DMS79 treated with DMSO at 0.1 percent for 48 hours (cell line): Measurements from ENCODE around the gene GPR143.
A peak's percentile ranks its signal among the peaks of the same experiment; 100 is the strongest.
"Not testable (repeated sequence)": the region's sequence is repeated elsewhere in the genome, so short reads cannot be mapped to it uniquely, and the experiment has no call there.

Experiments used
- DNase-seq: peaks from one replicate; lab custom pipeline; 2025; lab: John Stamatoyannopoulos, UW

The GPR143 gene

DNA sequence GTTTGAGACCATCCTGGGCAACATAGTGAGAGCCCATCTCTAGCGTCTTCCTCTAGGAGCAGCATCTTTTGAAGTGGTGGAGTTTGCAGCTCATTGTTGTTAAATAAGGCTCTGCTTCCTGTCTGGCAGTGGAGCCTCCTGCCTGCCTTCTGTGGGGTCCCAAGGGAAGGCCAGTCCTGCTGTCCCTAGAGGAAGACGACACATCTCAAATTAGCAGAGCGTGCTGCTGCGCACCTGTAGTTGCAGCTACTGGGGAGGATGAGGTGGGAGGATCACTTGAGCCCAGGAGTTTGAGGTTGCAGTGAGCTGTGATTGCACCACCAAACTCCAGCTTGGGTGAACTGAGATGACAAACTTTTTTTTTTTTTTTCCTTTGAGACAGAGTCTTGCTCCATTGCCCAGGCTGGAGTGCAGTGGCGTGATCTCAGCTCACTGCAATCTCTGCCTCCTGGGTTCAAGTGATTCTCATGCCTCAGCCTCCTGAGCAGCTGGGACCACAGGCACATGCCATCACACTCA, 2.7 kb upstream of the GPR143 start:
- DNase-seq = not testable (repeated sequence)

DNA sequence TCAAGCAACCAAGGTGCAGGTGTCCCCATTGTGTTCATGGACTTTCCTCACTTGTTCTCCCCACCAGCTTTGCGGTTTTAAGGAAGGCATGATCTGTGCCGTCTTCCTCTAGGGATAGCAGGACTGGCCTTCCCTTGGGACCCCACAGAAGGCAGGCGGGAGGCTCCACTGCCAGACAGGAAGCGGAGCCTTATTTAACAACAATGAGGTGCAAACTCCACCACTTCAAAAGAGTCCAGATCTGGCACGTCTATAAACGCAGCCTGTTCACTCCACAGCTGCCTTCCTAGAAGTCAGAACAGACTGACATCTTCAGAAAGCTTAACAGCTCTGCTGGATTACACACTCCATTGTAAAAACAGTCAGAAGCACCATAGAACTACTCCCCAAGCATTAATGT, 1.7 kb upstream of the GPR143 start:
- DNase-seq = no peak

DNA sequence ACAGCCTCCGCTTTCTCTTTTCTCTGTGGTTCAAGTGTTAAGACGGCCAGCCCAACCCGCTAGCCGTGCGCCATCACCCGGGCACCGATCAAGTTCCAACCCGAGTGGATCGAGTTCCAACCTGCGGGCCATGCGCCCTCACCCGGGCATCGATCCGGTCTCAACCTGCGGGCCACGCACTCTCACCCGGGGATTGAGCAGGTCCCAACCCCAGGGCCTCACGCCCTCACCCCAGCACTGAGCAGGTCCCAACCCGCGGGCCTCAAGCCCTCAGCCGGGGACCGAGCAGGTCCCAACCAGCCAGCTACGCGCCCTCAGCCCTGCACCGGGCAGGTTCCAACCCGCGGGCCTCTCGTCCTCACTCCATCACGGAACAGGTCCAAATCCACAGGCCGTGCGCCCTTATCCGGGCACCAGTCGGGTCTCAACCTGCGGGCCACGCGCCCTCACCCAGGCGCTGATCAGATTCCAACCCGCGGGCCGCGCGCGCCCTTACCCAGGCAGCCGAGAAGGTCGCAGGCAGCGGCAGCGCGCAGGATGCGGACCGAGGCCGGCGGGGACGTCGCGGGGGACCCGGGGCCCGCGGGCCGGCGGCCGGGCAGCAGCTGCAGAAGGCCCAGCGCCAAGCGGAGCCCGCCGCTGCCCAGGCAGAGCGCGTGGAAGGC, 443 bp downstream of the GPR143 start:
- no peak for DNase-seq

DNA sequence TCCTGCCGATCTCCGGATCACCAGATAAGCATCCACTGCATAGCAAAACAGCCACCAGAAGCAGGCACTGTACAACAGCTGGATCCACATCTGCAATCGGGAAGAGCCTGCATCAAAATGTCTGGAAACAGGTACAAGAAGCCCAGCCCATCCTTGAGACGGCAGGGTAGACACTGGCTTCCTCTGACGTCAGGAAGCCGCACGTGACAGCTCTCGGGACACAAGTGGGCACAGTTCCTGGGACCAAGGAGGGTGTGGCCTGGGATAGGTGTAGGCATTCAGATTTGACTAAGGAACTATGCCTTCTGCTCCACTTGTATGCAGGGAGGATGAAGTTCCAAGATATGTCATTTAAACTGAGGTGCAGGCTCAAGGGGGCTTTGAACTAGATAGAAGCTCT, 6.3 kb downstream of the GPR143 start:
- peak; percentile 4 for DNase-seq

DNA sequence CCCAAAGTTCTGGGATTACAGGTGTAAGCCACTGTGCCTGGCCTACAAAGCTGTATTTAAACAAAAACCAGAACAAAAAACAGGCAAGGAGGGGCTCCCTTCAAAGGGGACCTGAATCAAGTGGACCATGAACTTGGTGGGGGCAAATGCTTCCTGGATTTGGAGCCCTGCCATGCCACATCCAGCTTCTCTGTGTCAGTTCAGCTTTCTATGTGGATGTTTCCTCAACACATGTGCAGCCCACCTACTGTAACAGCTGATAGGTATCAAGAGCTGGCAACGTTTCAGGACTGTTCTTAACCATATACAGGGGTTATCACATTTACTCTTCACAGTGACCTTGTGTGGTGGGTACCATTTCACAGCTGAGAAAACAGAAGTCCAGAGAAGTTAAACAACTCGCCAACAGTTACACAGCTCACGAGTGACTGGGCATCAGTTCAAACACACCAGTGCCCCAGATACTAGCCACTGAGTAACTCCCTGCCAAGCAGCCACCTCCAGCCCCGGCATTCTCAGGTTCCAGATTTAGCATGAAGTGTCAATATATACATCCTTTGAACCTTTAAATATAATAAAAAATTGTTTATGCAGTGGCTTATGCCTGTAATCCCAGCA, 7.5 kb downstream of the GPR143 start:
- DNase-seq = no peak

DNA sequence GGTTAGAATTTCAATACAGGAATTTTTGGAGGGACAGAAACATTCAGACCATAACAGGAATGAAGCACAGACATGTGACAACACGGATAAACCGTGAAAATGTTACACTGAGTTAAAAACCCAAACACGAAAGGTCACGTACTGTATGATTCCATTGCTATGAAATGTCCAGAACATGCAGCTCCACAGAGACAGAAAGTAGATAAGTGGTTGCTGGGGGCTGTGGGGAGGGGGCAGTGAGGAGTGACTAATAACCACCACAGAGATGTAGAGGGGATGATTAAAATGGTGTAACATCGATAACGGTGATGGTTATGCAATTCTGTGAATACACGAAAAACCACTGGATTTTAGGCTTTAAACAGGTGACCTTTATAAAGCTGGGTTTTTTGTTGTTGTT, 8.3 kb downstream of the GPR143 start:
- no peak for DNase-seq

DNA sequence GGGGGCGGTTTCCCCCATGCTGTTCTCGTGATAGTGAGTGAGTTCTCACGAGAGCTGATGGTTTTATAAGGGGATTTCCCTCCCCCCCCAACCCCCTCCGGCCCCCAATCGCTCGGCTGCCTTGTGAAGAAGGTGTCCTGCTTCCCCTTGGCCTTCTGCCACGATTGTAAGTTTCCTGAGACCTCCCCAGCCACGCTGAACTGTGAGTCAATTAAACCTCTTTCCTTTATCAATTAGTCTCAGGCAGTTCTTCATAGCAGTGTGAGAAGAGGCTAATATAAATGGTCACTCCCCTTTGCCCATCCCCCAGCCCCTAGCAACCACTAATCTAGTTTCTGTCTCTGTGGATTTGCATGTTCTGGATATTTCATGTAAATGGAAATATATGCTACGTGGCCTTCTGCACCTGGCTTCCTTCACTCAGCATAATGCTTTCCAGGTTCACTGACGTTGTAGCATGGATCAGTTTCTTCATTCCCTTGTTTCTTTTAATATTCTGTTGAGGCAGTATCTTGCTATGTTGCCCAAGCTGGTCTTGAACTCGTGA, 16.4 kb downstream of the GPR143 start:
- no peak for DNase-seq

DNA sequence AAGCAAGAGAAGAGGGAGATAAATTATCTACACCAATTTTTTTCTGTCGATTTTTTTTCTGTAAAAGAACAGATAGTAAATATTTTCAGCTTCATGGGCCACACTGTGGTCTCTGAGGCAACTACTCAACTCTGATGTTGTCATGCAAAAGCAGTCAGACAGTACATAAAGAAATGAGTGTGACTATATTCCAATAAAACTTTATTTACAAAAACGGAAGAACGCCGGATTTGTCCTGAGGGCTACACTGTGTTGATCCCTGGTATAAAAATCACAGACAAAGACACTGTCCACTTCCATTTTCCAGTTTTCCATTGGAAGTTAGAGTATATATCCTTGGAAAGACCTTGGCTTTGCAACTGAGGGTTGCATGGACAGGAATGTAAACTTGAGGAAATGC, 18.0 kb downstream of the GPR143 start:
- DNase-seq = no peak

DNA sequence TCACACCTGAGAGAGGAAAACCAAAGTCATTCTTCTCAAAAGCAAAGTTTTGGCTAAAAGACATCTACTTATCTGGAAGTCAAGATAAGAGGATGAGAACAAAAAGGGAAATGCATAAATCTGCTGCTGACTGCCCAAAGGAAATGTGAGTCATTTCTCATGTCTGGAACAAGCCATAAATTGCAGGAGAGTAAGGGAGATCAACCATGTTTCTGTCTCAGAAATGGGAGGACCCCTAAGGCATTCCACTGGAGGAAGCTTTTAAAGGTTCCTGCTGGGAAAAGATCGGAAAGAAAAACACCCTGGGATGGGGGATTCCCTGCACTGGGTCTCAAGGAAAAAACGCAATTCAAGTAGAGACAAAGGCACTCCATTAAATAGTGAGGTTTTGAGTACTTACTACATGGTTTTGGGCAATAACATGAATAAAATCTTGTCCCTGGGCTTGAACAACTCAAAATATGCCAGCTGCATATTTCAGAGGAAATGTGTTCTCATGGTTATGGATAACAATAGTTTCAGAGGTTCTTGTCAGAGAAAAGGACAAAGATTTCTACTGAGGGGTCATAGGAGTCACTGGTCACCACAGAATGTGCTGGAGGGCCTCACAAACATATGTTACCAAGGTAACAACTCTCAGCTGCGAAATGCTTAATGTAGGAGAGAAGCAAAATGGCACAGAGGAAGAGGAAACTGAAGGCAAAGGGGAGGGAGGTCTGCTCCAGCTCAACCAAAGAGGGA, 19.3 kb downstream of the GPR143 start:
- no peak for DNase-seq

DNA sequence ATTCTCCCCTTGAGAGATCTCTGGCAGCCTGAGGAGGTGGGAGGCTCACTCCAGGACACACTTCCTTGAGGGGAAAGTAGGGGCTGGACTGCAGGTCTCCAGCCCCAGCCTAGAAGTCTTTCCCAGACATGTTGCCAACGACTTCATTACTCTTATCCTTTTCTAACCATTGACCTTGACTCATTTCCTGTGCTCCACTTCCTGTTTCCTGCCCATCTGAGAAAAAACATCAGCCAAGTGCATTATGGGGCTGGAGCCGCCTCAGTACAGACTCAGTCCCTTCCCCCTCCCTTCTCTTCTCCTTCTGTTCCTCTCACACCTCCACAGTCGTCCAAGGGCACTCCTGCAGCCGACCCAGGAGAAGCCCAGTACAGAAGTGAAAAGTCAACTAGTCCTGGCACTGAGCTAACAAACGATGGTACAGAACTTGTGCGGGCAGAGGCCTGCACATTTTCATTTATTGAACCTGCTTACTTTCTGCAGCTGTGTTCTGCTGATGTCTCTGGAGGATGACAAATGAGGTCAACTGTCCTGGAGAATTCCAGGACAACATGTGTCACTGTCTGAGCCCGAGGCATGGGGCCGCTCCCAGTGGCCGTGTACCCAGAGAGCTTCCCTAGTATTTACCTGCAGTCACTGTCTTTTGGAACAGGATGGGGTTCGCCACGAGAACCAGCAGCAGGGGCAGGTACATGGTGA, 20.1 kb downstream of the GPR143 start:
- DNase-seq = no peak

DNA sequence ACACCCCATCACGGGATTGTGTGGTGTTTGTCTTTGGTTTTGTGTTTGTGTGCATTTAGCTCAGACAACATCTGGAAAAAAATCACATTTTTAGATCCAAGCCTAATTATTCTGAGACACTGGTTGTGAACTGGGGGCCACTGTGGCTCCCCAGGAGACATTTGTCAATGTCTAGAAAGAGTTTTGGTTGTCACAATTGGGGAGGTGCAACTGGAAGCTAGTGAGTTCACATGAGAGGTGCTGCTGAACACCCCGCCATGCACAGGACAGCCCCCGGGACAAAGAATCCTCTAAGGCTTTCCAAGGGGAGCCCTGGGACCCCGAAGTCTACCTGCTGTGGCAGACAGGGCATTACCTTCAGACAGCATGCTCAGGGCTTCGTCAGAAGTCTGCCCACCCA, 26.5 kb downstream of the GPR143 start:
- DNase-seq = no peak

DNA sequence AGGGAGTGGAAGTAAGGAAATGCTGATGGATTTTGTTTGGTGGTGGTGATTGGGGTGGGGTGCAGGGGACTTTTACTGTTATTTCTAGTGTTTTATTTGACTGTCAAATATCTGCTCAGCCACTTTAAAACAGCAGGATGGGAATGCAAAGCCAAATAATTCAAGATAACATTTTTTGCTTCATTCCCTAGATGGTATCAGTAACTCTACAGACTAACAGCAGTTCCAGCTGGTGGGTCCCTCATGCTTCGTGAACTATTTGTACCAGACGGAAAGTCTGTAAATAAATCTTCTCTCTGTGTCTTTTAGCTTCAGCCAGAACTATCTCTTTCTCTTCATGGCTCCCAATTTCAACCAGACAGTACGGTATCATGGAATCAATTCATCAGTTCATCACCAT, 27.5 kb downstream of the GPR143 start:
- DNase-seq = no peak

DNA sequence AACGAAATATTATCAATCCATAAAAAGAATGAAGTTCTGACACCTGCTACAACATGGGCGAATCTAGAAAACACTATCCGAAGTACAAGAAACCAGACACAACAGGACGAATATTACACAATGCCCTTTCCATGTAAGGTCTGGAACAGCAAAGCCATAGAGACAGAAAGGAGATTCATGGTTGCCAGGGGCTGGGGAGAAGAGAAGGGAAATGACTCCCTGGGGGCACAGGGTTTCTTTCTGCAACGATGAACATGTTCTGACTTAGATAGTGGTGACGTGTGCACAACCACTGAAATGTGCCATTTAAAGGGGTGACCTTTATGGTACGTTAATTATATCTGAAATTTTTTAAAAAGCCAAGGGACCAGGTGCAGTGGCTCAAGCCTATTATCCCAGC, 28.3 kb downstream of the GPR143 start:
- no peak for DNase-seq

DNA sequence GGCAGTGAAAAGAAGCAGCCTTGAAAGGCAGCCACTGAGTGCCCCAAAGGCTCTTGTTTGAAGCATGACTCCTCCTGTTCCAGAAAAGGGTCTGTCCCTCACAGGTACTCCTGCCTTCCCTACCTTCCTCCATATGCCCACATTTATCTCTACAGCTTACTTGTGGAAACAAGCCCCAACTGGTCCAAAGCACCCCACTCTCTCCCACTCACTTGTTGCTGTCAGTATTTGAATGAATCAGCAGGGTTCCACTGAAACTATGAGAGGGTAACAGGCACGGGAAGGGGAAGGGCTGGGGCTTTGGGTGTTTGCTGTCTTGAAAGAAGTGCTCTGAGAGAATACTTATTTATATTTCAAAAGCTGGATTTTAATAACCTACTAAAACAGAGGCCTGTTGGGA, 34.9 kb downstream of the GPR143 start:
- no peak for DNase-seq

DNA sequence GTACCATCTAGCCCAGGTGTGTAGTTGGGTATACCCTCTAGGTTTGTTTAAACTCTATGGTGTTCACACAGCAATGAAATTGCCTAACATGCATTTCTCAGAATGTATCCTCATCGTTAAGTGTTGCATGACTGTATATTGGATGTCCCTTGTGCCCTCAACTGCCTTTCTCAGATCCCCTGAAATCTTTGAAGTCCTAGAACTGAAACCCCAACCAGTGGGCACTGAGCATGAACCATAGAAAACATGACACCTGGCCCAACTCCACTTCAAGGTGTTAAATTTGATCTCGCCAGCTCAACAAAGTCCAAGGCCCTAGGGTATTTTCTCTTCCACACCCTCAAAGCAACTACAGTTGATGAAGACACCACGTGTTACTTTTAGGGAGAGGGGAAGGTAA, 35.6 kb downstream of the GPR143 start:
- no peak for DNase-seq

DNA sequence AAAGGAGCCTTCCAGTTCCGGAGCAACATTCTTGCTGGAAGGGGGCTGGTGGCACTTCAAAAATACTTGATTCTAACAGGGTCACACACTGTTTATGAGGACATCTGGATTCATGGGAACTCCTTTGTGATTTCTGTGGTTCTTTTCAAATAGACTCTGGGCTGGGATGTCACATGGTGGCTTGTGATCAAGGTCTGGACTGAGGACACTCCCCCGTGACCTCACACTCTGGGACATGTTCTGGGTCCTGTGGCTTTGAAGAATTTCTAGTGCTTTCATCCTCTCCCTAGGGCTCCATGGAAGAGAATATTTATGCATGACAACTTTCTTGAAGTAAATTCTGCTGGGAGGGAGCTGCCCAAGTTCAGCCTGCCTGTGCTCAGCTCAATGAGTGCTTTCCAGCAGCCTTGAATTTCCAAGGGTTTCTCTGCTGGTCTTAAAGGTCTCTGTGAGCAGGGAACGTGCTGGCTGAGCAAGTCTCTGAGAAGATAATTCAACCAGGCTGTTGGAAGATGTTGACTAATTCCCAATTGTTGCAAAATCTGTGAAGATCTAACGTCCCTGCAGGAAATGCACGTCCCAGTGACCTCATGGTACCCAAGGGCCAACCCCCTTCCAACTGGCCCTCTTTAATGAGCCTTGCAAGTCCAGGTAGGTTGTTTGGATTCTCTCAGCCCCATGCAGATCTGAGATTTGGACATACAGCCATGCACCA, 36.3 kb downstream of the GPR143 start:
- no peak for DNase-seq

DNA sequence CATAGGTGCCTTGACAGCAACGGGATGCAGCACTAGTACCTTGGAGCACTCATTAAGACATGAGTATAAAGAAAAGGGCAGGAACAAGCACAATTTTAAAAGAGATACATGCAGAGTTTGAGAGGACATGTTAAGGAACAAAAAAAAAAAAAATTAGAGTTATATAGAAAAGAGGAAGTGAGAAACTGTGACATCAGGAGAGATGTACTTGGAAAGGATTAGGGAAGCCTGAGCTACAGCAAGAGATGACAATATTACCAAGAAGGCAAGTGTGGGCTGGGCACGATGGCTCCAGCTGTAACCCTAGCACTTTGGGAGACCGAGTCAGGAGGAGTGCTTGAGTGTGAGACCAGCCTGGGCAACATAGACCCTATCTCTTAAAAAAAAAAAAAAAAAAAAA, 37.4 kb downstream of the GPR143 start:
- no peak for DNase-seq

DNA sequence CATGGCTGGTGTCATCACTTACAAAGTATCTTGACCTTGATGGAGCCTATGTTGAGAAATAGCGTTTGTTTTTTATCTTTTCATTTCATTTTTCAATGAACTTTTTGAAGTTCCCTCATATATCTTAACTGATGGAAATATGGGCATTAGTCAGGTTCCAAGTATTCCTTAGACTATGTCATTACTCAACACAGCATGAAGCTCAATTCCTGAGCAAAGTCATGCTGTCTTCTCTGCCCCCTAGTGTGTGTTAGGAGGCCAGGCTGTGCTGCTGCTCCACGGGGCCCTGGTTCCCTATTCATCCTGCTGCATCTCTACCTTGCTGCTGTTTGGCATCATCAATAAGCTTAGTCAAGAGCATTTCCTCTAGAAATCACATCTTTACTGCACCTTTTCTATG, 40.9 kb downstream of the GPR143 start:
- no peak for DNase-seq

DNA sequence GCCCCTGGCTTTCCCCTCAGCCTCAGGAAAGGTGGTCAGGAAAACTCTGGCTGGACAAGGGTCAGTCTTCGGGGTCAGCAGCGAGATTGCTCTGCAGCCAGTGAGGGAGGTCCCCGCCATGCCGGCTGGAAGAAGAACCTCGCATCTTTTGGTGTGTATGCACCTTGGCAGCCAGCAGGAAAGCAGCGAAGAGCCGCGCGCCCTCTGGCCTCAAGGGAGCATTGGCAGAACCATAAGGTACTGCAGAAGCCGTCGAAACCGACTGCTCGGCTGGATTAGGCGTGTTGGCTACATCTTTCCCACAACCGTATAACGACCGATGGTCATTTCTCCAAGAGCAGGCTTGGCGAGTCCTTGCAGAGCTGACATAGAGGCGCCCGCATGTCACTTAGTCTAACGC, 48.3 kb downstream of the GPR143 start:
- no peak for DNase-seq

DNA sequence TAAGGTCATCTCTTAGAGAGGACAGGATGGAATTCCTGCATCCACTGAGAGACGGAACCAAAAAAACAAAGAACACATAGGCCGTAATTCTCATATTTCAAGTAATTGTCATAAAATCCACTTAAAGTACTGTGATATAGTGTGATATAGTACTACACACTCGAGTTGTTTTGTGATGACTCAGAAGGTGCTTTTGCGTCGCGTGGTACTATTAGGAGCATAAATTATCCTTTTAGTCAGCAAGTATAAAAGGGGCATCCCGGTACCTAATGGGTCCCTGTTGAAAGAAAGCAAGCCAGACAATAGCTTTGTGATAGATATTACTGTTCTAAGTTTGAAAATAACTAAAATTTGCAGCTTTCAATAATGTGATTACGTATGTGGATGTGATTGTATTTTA, 55.3 kb downstream of the GPR143 start:
- DNase-seq = no peak

DNA sequence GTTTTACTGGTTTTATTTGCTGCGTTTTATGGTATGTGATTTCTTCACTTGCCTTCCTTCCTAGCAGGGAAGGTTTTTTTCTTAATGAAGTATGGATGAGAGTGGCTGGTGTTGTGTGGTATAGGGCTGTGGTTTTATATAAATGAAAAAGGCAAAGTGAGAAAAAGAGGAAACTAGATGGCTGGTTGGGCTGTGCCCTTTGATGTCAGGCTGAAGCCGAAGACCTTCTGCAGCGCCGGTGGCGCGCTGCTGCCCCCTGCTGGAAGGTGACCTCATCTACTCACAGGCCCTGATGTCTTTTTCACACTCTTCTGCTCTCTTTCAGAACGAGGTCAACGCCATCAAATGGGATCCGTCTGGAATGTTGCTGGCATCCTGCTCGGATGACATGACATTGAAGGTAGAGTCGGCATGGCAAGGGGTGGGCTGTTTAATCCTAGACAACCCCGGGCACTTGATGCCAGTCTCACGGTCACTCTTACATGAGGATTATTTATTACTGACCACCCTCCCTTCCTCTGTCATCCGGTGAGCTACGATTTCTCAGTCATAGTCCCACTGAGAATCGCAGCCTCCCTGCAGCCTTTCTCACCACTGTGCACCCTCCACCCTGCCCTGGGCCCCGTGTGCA, 56.6 kb downstream of the GPR143 start:
- DNase-seq = peak; percentile 32
